Activated CD8-positive, alpha-beta memory T cell treated with anti-CD3 and anti-CD28 coated beads, Interleukin-2, amount 50 U/mL, for 48 hours (primary cell): ENCODE measurements around the gene CIITA.

ENCODE experiments used
- DNase-seq: peaks from one replicate; pipeline ENCODE4 v3.0.0-alpha.2; 2020

CIITA gene

DNA sequence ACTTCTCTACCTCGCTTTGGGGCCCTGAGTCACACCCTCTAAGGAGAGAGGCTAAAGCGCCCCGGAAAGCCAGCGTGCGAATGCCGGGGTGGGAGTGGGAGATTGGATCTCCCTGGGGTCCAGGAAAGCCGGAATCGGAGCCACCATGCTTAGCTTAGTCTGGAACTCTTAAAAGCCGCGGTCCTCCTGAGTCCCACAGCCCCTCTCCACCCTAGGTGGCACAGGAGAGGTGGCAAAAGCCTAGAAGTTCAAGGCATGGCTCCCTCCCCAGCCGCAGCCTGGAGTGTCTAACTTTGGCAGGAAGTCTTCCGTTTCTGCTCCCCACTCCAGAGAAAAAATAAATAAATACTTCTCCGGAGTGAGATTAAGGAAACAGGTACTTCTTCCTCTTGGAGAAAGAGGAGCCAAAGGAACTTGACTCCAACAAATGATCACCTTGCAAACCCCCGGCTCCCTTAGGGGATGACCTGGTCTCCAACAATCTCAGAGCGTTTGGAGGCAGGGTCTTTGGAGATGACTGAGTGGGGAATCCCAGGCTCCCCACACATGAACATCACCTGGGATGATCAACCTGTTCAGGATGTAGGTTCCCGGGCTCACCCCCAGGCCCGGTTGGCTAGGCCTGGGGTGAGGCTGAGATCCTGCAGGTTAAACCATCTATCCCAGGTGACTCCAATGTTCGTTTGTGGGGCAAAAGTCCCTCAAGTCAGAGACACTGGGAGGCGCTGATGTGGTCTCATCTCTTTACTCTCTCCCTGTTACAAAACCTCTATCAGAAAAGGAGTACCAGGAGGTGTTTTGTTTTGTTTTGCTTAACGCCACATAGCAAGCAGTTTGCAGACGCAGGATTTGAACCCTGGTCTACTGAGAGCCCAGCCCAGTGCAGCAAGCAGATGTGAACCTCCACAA is 2.9 kb downstream of the CIITA start:
- no peak for DNase-seq

DNA sequence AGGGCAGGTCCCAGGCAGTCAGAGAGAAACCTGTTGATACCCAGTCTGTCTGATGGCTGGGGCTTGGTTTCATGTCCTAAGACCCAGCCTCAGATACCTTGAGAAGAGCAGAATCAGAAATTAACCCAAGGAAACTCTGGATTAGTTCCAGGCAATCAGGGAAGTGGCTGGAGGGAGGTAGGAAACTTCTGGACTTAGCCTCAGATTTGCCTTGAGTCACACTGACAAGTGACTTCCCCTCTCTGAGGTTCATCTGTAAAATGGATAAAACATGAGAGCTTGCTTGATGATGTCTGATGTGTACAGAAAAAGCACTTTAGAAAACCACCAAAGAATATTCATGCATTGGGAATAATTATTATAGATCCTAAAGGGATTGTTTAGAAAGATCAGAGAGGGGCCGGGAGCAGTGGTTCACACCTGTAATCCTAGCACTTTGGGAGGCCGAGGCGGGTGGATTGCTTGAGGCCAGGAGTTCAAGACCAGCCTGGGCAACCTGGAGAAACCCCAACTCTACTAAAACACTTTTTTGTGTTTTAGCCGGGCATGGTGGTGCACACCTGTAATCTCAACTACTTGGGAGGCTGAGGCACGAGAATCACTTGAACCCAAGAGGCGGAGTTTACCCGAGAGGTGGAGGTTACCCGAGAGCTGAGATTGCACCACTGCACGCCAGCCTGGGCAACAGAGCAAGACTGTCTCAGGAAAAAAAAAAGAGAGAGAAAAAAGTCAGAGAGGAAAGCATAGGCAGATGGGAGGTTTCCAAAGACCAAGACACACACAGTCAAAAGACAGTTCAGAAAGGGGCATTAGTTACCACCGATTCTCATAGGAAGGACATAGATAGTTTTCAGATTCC is 3.8 kb downstream of the CIITA start:
- no peak for DNase-seq

DNA sequence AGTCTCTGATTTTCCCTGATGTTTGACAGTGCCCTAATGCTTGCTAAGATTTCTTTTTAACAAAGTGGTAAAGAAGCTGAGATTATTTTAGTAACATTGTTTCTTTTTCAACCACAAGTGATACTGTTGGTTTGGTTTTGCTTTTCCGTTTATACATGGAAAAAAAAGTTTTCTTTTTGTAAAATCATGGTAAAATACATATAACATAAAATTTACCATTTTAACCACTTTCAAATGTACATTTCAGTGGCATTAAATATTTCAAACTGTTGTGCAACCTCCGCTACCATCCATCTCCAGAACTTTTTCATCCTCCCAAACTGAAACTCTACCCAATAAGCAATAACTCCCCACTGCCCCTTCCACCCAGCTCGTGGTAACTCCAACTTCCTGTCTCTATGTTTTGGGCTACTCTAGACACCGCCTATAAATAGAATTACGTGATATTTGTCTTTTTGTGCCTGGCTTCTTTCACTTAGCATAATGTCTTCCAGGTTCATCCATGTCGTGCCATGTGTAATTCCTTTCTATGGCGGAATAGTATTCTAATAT is 4.6 kb downstream of the CIITA start:
- DNase-seq, result no peak

GRCh38 chr16:10883004-10883403 is 6.0 kb downstream of the CIITA start:
- DNase-seq, result no peak

- no peak for DNase-seq
Observed at GRCh38 chr16:10885246-10885645, 8.2 kb downstream of the CIITA start.

GRCh38 chr16:10888320-10888937 is 11.4 kb downstream of the CIITA start:
- DNase-seq, result no peak

- DNase-seq, result no peak
Observed at GRCh38 chr16:10889855-10890254, 12.9 kb downstream of the CIITA start.

- DNase-seq, result no peak
Observed at GRCh38 chr16:10892782-10893318, 15.8 kb downstream of the CIITA start.

DNA sequence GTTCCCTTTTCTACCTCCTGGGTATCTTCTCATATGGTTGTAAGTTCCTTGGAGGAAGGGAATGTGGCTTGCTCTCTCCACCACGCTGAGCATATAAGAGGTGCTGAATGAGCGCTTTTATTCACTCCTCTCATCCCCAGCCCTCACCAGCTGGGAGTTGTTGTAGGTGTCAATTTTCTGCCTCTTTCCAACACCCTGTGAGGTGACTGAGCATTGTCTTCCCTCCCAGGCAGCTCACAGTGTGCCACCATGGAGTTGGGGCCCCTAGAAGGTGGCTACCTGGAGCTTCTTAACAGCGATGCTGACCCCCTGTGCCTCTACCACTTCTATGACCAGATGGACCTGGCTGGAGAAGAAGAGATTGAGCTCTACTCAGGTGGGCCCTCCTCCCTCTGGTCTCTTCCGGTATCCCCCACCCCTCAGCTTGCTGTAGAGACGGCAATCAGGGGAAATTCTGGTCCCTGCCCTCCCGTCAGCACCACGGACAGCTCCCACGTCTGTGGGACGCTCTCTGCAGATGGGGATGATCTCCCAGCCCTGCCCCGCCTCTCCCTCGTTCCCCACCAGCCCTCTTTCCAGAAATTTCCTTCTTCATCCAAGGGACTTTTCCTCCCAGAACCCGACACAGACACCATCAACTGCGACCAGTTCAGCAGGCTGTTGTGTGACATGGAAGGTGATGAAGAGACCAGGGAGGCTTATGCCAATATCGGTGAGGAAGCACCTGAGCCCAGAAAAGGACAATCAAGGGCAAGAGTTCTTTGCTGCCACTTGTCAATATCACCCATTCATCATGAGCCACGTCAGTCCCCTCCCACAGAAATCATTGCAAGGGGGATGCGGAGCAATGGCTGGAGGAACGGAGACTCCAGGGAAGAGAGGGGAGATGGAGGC is 18.3 kb downstream of the CIITA start:
- peak; percentile 83 for DNase-seq

DNA sequence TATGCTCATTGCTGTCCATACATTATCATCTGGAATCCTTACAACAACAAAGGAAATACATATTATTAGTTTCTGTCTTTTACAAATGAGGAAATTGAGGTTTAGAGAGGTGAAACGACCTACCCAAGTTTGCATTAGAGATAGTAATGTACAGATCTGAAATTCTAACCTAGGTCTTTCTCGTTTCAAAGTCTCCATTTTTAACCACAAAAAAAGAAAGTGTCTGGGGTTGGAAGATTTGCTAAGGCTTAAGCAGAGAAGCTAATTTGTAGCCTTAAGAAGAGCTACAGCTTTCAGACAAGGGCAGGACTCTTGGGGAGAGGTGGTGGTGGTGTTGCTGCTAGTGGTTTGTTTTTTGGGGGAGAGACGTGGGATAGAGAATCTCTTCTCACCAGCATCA is 19.2 kb downstream of the CIITA start:
- no peak for DNase-seq

- no peak for DNase-seq
Observed at GRCh38 chr16:10896723-10897122, 19.7 kb downstream of the CIITA start.

DNA sequence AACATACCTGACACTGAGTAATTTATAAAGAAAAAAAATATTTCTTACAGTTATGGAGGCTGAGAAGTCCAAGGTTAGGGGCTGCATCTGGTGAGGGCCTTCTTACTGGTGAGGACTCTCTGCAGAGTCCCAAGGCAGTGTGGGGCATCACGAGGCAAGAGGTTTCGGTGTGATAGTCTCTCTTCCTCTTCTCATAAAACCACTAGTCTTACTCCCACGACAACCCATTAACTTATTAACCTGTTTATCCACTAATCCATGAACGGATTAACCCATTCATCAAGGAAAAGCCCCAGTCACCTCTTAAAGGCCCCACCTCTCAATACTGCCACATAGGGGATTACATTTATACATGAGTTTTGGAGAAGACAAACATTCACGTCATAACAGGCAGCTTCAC is 20.1 kb downstream of the CIITA start:
- no peak for DNase-seq

GRCh38 chr16:10902999-10903398 is 26.0 kb downstream of the CIITA start:
- DNase-seq, result no peak

DNA sequence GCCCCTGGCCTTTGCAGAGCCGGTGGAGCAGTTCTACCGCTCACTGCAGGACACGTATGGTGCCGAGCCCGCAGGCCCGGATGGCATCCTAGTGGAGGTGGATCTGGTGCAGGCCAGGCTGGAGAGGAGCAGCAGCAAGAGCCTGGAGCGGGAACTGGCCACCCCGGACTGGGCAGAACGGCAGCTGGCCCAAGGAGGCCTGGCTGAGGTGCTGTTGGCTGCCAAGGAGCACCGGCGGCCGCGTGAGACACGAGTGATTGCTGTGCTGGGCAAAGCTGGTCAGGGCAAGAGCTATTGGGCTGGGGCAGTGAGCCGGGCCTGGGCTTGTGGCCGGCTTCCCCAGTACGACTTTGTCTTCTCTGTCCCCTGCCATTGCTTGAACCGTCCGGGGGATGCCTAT is 29.5 kb downstream of the CIITA start:
- DNase-seq, result no peak

DNA sequence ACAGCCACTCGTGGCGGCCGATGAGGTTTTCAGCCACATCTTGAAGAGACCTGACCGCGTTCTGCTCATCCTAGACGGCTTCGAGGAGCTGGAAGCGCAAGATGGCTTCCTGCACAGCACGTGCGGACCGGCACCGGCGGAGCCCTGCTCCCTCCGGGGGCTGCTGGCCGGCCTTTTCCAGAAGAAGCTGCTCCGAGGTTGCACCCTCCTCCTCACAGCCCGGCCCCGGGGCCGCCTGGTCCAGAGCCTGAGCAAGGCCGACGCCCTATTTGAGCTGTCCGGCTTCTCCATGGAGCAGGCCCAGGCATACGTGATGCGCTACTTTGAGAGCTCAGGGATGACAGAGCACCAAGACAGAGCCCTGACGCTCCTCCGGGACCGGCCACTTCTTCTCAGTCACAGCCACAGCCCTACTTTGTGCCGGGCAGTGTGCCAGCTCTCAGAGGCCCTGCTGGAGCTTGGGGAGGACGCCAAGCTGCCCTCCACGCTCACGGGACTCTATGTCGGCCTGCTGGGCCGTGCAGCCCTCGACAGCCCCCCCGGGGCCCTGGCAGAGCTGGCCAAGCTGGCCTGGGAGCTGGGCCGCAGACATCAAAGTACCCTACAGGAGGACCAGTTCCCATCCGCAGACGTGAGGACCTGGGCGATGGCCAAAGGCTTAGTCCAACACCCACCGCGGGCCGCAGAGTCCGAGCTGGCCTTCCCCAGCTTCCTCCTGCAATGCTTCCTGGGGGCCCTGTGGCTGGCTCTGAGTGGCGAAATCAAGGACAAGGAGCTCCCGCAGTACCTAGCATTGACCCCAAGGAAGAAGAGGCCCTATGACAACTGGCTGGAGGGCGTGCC is 30.1 kb downstream of the CIITA start:
- no peak for DNase-seq

DNA sequence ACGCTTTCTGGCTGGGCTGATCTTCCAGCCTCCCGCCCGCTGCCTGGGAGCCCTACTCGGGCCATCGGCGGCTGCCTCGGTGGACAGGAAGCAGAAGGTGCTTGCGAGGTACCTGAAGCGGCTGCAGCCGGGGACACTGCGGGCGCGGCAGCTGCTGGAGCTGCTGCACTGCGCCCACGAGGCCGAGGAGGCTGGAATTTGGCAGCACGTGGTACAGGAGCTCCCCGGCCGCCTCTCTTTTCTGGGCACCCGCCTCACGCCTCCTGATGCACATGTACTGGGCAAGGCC is 30.7 kb downstream of the CIITA start:
- DNase-seq, result no peak

DNA sequence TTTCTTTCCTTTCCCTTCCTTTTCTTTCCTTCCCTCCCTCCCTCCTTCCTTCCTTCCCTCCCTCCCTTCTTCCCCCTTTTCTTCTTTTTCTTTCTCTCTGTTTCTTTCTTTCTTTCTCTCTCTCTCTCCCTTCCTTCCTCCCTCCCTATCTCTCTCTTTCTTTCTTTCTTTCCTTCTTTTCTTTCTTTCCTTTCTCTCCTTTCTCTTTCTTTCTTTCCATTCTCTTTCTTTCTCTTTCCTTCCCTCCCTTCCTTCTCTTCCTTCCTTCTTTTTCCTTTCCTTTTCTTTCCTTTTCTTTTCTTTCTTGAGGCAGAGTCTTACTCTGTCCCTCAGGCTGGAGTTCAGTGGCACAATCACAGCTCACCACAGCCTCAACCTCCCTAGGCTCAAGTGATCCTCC is 34.3 kb downstream of the CIITA start:
- DNase-seq, result no peak

- DNase-seq, result no peak
Observed at GRCh38 chr16:10916534-10916933, 39.5 kb downstream of the CIITA start.

DNA sequence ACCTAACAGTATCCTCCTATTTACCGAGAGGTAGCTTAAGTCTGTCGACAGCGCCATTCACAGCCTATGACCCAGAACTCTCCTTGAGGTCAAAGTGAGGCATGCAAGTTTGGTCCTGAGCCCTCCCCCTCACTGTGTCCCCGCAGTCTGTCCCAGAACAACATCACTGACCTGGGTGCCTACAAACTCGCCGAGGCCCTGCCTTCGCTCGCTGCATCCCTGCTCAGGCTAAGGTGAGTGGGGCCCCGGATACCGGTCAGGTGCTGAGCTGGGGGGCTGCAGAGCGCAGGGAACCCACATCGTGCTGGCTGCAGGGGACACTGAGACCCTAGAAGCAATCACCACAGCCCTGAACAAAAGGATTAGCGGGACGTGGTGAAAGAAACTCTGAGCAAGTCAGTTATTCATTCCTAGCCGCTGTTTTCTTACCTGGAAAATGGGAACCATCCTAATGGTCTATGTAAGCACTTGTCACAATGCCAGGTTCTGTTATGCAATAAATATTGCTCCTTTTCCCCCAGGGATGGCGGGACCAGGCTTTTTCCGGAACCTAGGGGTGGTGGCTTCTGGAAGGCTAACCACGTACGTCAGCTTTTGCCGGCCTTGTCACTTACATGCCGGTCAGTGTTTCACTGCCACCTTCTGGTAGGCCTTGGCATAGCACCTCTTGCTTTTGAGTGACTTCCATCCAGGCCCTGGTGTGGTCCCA is 41.4 kb downstream of the CIITA start:
- DNase-seq, result peak; percentile 95

GRCh38 chr16:10919003-10919351 is 42.0 kb downstream of the CIITA start:
- no peak for DNase-seq
